ENCODE data around the gene DCHS2. TPM values are rescaled to one million over a fixed set of nuclear protein-coding genes. Genes with fewer than 3 reads are reported as not detected.

DCHS2 gene
- total RNA-seq, 1 donor from 2014 or later, result not detected

DNA sequence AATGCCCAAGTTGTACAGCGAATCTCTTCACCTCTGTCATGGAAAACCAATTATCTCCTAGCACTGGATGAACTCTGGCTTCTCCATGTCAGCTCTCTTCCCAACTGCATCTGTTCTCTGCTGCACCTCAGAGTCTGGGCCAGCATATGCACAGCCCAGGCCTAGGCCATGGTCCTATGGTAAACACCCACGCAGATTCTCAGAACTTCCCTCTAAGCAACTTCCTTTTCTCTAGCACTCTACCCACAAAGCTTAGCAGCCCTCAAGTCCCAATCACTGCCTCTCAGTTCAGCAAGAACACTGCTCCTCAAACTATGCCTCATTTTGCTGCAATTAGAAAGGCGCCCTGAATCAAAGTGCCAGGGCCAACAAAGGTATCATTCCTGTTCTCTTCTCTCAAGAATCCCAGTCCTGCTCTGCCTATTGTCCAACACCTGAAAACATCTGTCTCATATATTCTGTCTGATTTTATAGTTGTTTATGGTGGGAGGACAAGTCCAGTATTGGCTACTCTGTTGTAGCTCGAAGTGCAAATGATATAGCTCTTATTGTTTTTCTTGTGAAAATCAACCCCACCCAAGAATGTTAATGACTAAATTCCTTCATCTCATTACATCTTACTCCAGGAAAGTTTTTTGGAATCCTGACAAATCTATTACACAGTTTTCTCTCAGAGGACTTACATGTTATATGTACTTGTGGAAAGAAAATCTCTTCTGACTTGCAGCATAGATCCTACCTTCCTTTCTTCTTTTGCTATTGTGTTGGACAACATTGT is 85.4 kb downstream of the DCHS2 start:
- FAIRE-seq, result peak; percentile 43
- DNase-seq (ENCODE audit: low read depth), result no peak
- TF ChIP-seq, protein P1, sequence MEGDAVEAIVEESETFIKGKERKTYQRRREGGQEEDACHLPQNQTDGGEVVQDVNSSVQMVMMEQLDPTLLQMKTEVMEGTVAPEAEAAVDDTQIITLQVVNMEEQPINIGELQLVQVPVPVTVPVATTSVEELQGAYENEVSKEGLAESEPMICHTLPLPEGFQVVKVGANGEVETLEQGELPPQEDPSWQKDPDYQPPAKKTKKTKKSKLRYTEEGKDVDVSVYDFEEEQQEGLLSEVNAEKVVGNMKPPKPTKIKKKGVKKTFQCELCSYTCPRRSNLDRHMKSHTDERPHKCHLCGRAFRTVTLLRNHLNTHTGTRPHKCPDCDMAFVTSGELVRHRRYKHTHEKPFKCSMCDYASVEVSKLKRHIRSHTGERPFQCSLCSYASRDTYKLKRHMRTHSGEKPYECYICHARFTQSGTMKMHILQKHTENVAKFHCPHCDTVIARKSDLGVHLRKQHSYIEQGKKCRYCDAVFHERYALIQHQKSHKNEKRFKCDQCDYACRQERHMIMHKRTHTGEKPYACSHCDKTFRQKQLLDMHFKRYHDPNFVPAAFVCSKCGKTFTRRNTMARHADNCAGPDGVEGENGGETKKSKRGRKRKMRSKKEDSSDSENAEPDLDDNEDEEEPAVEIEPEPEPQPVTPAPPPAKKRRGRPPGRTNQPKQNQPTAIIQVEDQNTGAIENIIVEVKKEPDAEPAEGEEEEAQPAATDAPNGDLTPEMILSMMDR (IDR thresholded peaks at IDR 0.05; ENCODE audit: insufficient read depth, low read length, severe bottlenecking), result no peak
- no peak overlapping the region for H3K4me3 ChIP-seq (ENCODE audit: low read depth, low read length)
- H3K27me3 ChIP-seq (ENCODE audit: control insufficient read depth, insufficient read depth, low read length), result no peaks in the 10 kb centered on the region
- H3K36me3 ChIP-seq (ENCODE audit: control insufficient read depth, insufficient read depth, low read length), result no peaks in the 10 kb centered on the region

DNA sequence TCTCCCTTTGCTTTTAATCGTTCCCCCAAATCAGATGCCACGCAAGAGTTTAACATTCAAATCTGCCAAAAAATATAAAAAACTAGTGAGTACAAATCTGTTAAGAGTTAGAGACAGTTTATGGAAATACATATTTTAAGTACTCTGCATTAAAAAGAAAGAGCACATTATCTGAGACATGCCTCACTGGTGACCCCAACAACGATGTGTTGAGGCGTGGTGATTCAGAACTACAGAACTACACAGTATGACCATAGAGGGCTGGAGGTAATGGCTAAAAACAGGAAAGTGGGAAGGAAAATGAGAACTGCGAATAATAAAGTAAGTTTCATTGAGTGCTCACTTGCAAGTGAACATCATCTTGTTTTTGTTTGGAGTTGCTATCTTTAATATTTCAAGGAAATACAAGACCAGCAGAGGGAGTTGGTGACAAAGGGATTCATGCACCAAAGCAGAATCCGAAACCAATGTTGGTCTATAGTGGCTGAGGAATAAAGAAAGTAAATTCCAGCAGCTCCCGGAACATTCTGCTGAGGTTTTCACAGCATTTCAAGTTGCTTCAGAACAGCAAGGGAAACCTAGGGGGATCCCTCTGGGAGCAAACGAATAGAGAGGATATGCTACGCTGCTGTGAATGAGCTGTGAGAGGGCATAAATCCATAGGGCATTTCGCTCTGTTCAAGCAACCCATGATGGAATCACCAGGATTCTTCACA is 92.2 kb downstream of the DCHS2 start:
- Histone ChIP-seq H3K4me3 (ENCODE audit: low read depth, low read length) (no peak overlapping the region), H3K36me3 (ENCODE audit: control insufficient read depth, insufficient read depth, low read length) (no peaks in the 10 kb centered on the region), H3K27me3 (ENCODE audit: control insufficient read depth, insufficient read depth, low read length) (no peaks in the 10 kb centered on the region)
- TF ChIP-seq, protein P1 (IDR thresholded peaks at IDR 0.05; ENCODE audit: insufficient read depth, low read length, severe bottlenecking), result peak; percentile 27
- FAIRE-seq (no peak), DNase-seq (ENCODE audit: low read depth) (peak; percentile 29)

GRCh38 chr4:154390324-154390723 is 101.3 kb downstream of the DCHS2 start:
- TF ChIP-seq, protein P1 (IDR thresholded peaks at IDR 0.05; ENCODE audit: insufficient read depth, low read length, severe bottlenecking), result no peak
- no peaks in the 10 kb centered on the region for H3K36me3 ChIP-seq (ENCODE audit: control insufficient read depth, insufficient read depth, low read length)
- H3K4me3 ChIP-seq (ENCODE audit: low read depth, low read length), result no peak overlapping the region
- FAIRE-seq (no peak), DNase-seq (ENCODE audit: low read depth) (peak; percentile 50)
- no peaks in the 10 kb centered on the region for H3K27me3 ChIP-seq (ENCODE audit: control insufficient read depth, insufficient read depth, low read length)

DNA sequence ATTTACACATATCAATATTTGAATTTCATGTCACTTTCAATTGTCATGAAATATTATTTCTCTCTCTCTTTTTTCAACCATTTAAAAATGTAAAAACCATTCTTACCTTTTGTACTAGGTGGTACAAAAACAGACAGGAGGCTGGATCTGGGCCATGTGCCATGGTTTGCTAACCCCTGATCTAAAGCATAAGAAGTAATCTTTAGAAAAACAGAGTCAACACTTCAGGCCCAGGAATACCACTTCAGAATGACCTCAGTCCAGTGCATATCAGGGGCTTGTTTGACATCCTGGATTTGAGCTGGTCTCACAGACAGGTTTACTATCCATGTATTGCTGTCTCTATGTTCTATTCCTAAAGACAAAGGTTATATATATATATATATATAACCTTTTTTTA is 102.5 kb downstream of the DCHS2 start:
- FAIRE-seq (no peak), DNase-seq (ENCODE audit: low read depth) (no peak)
- H3K36me3 ChIP-seq (ENCODE audit: control insufficient read depth, insufficient read depth, low read length), result no peaks in the 10 kb centered on the region
- H3K4me3 ChIP-seq (ENCODE audit: low read depth, low read length), result no peak overlapping the region
- H3K27me3 ChIP-seq (ENCODE audit: control insufficient read depth, insufficient read depth, low read length), result no peaks in the 10 kb centered on the region
- TF ChIP-seq, protein P1 (IDR thresholded peaks at IDR 0.05; ENCODE audit: insufficient read depth, low read length, severe bottlenecking), result no peak

- no peaks in the 10 kb centered on the region for H3K36me3 ChIP-seq (ENCODE audit: control insufficient read depth, insufficient read depth, low read length)
- FAIRE-seq (no peak), DNase-seq (ENCODE audit: low read depth) (no peak)
- TF ChIP-seq, protein P1 (IDR thresholded peaks at IDR 0.05; ENCODE audit: insufficient read depth, low read length, severe bottlenecking), result no peak
- no peaks in the 10 kb centered on the region for H3K27me3 ChIP-seq (ENCODE audit: control insufficient read depth, insufficient read depth, low read length)
- no peak overlapping the region for H3K4me3 ChIP-seq (ENCODE audit: low read depth, low read length)
These were observed 107.6 kb downstream of the DCHS2 start for GRCh38 chr4:154384012-154384411.
